T47D (cell line): Measurements from ENCODE around the gene ANKRD40CL.
"Not testable (repeated sequence)": the region's sequence is repeated elsewhere in the genome, so short reads cannot be mapped to it uniquely, and the experiment has no call there.

Source experiments
- DNase-seq, 2 experiments: peaks; one replicate each; pipeline versions ENCODE4 v3.0.0 to v3.0.0-alpha.2; 2011 to 2012; ENCODE audit warnings: low read depth in 1 of 2, low spot score in 1 of 2
- JUND ChIP-seq: IDR thresholded peaks from 2 replicates; pipeline ENCODE4 v1.6.1; 2012; ENCODE audit warnings: low read depth
- in situ Hi-C: cut with HindIII; loops from 2 replicates; pipeline ENCODE4 v1.10.0; 2016; ENCODE audit warnings: low sequenced_read_pairs, low pct_unique_long_range_greater_than_20kb

Gene ANKRD40CL

GRCh38 chr17:50735287-50735686, 32.0 kb downstream of the ANKRD40CL start:
- in situ Hi-C loops: no loop called here
- no peak for DNase-seq
- TF ChIP-seq JUND: no peak

GRCh38 chr17:50731575-50732460, 35.5 kb downstream of the ANKRD40CL start:
- no peak for TF ChIP-seq JUND
- DNase-seq: no peak
- in situ Hi-C loops: no loop called here

- no peak for DNase-seq
- in situ Hi-C loops: no loop called here
- no peak for TF ChIP-seq JUND
Observed at GRCh38 chr17:50728881-50729765, 38.2 kb downstream of the ANKRD40CL start.

GRCh38 chr17:50728112-50728429, 39.2 kb downstream of the ANKRD40CL start:
- no peak for TF ChIP-seq JUND
- in situ Hi-C loops: no loop called here
- DNase-seq: no peak

GRCh38 chr17:50725769-50726655, 41.3 kb downstream of the ANKRD40CL start:
- in situ Hi-C loops: no loop called here
- DNase-seq: no peak
- TF ChIP-seq JUND: no peak

GRCh38 chr17:50724622-50725021, 42.7 kb downstream of the ANKRD40CL start:
- DNase-seq, in situ Hi-C loops: not testable (repeated sequence)

GRCh38 chr17:50722746-50723145, 44.6 kb downstream of the ANKRD40CL start:
- in situ Hi-C loops: no loop called here
- no peak for TF ChIP-seq JUND
- DNase-seq: no peak

- no peak for TF ChIP-seq JUND
- DNase-seq: no peak
- in situ Hi-C loops: no loop called here
Observed at GRCh38 chr17:50721194-50722010, 45.9 kb downstream of the ANKRD40CL start.

GRCh38 chr17:50719924-50720794, 47.2 kb downstream of the ANKRD40CL start:
- no peak for DNase-seq
- in situ Hi-C loops: no loop called here
- TF ChIP-seq JUND: no peak

GRCh38 chr17:50719144-50719923, 48.0 kb downstream of the ANKRD40CL start, which contains the start of gene LUC7L3:
Gene LUC7L3 (plus strand): TSS chr17:50719603. CDS start chr17:50719733, 130 bp downstream.
- in situ Hi-C loops: no loop called here
- DNase-seq: peak; percentile 94 to 98
- no peak for TF ChIP-seq JUND
